ENCODE measurements around the gene PLA2G4F.

The PLA2G4F gene

GRCh38 chr15:42131006-42131405 lies 25.4 kb downstream of the PLA2G4F start:
- no peak for DNase-seq

- no peak for DNase-seq
Observed at GRCh38 chr15:42130246-42130986, 26.0 kb downstream of the PLA2G4F start.

GRCh38 chr15:42129364-42129763 lies 27.1 kb downstream of the PLA2G4F start:
- no peak for DNase-seq

DNA sequence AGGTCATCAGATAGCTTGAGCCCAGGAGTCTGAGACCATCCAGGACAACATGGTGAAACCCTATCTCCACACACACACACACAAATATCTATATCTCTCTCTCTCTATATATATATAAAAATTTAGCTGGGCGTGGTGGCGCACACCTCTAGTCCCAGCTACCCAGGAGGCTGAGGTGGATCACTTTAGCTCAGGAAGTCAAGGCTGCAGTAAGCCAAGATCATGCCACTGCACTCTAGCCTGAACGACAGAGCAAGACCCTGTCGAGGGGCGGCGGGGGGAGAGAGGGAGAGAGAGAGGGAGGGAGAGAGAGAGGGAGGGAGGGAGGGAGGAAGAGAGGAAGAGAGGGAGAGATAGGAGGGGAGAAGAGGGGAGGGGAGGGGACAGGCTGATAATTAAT lies 28.0 kb downstream of the PLA2G4F start:
- no peak for DNase-seq

- DNase-seq: no peak
Observed at GRCh38 chr15:42123546-42123945, 32.9 kb downstream of the PLA2G4F start.

DNA sequence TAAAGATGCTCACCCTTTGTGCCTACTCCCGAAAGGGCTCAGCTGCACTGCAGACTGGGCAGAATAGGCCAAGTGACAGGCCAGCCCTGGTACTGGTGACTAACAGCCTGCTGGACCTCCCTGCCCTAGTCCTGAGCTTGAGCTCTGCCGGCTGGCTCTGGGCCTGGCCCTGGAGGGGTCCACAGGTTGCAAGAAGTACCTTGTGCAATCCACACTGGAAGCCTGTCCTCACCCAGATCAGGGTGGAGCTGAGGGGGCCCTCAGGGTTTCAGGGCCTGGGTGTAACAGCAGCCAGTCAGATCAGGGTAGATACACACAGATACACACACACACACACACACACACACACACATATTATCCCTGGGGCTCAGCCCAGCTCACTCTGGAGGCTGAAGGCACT lies 34.8 kb downstream of the PLA2G4F start:
- DNase-seq: no peak

- no peak for DNase-seq
Observed at GRCh38 chr15:42121021-42121420, 35.4 kb downstream of the PLA2G4F start.

DNA sequence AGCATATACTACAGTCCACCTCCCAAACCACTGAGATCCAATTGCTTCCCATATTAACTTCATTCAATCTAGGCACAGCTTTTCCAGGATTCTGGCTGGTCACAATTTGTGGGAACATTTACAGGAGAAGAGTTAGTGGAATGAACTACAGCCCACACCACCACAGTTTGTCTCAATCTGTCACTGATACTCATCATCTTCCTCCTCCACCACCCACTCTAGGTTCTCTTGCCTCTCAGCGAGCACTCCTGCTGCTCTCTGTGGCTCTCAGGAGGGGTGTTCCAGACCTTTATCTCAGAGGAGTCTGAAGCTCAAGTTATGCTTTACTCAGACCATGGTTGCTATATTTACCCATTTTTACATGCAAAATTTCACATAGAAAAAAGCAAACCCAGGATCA lies 36.2 kb downstream of the PLA2G4F start:
- no peak for DNase-seq

DNA sequence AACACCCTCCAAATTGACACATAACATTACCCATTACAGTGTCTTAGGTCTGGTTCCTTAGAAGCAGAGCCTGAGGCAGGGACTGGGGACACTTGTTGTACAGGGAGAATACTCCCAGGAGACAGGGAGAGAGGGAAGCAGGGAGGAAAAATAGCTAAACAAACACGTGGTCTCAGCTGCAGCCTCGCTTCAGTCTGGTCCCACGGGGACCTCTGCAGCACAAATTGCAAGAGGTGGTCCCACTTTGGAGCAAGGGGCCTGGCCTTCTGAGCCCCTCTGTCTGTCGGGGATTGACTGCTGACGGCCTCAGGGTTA lies 37.0 kb downstream of the PLA2G4F start:
- DNase-seq: no peak

GRCh38 chr15:42118650-42119445 lies 37.6 kb downstream of the PLA2G4F start:
- no peak for DNase-seq

GRCh38 chr15:42111924-42112323 lies 44.5 kb downstream of the PLA2G4F start:
- no peak for DNase-seq

DNA sequence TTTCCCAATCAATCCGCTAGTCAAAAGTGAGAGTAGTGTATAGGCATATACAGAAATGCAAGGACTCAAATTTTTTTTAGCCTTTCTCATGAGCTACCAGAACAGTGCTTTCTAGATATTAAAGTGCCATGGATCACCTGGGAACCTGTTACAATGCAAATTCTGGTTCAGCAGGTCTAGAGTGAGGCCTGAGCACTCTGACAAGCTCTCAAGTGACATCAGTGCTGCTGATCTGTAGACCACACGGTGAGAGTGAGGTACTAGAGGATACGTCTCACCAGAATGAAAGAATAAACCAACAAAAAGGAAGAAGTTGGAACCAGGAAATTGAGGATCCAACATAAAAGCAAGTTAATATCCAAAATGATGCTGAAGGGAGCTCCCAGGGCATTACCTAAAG lies 46.1 kb downstream of the PLA2G4F start:
- no peak for DNase-seq

- no peak for DNase-seq
Observed at GRCh38 chr15:42108806-42109205, 47.6 kb downstream of the PLA2G4F start.

GRCh38 chr15:42108189-42108588 lies 48.2 kb downstream of the PLA2G4F start:
- no peak for DNase-seq

- no peak for DNase-seq
Observed at GRCh38 chr15:42107473-42107872, 49.0 kb downstream of the PLA2G4F start.

DNA sequence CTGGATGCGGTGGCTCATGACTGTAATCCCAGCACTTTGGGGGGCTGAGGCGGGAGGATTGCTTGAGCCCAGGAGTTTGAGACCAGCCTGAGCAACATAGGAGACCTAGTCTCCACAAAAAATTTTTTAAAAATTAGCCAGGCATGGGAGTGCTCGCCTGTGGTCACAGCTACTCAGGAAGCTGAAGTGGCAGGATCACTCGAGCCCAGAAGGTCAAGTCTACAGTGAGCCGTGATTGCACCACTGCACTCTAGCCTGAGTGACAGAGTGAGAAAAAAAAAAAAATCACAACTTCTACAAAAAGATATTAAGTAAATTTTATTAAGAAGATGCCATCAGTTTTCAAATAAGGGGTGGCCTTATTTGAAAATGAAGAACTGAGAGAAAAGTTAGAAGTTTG lies 50.1 kb downstream of the PLA2G4F start:
- no peak for DNase-seq

DNA sequence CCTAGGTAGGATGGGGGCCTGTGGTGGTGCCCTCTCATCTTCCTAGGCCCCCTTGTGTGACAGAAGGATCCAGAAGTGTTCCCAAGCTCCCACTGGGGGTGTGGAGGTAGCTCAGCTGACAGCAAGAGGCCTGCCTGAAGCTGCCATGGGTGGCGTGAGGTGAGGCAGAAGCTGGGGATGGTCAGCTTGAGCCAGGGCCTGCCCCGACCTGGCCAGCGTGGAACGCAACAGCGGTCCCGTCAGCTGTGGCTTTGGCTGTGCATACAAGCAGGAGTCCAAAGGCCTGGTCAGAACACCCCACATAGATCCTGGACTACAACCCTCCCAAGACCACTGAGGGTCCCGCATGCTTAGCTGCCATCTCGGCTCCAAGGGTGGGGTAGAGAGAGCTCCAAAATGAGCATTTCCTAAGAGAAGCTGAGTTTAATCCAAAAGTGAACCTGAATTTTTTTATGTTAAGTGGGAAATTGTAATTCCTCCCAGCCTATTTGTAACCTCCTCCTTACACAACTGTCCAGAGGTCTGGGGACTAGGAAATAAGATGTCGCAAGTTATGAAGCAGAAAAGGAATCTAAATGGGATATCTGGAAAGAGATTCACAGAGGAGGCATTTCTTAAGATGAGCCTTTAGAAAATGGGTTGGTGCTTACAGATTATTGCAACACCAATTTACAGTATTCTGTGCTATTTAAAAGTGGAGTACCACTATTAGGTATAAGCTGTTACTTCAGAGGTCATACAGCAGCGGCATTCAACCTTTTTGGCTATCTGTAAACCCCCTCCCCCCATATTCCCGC lies 52.1 kb downstream of the PLA2G4F start:
- no peak for DNase-seq

DNA sequence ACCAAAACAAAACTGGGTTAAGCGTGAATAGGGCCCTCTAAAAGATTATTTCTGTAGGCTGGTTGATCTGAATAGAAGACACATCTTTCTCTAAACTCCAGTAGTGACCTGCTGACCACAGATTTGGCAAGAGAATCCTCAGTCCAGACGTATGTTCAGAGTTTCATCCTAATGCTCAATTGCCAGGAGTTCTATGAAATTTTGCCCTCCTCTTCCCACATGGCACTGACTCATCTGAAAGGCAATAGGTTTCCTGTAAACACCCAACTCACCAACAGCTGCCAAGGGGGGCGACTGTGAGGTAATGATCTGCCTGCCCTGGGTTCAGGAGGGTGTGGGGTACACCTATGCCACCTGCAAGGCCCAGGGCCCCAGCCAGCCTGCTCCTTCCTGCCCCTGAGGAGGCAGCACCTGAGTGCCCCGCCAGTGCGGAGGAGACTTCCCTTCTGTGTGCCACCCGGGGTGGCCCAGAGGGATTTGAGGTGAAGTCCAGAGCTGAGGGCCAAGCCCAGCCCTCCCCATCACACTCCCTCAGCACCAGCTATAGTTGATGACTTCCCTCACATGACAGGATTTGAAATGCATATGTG lies 53.7 kb downstream of the PLA2G4F start:
- no peak for DNase-seq

GRCh38 chr15:42101861-42102260 lies 54.6 kb downstream of the PLA2G4F start:
- no peak for DNase-seq

- DNase-seq: no peak
Observed at GRCh38 chr15:42100021-42100800, 56.2 kb downstream of the PLA2G4F start.

DNA sequence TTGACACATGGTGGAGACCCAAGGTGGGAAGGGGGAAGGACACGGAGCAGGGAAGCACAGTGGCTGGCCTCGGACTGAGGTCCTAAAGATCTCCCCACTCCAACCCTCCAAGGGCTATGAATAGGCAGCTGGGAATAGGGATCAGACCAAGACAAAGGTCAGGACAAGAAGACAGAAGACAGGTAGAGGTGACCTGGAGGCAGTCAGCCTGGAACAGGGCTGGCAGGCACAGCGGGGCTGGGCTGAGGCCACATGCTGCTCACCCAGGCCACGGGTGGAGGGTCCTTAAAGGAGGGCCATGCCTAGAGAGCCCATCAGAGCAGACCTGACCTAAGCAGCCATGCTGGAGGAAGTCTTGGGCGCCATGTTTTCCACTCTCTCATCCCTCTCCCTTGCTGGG lies 59.4 kb downstream of the PLA2G4F start:
- no peak for DNase-seq

GRCh38 chr15:42094512-42094963 lies 61.9 kb downstream of the PLA2G4F start, which contains the start of gene PLA2G4D:
Gene PLA2G4D (minus strand): TSS chr15:42094562. CDS start chr15:42094459, 103 bp downstream.
- DNase-seq: no peak
